GM12872 (cell line): ENCODE results near the gene CDYL2.

Experiments
- TF ChIP-seq, protein P1 (sequence below): IDR thresholded peaks from 3 replicates; pipeline ENCODE4 v1.5.1; 2011; ENCODE audit warnings: low read depth, mild to moderate bottlenecking, low read length, moderate library complexity; ENCODE audit not compliant: insufficient read depth

Gene CDYL2

DNA sequence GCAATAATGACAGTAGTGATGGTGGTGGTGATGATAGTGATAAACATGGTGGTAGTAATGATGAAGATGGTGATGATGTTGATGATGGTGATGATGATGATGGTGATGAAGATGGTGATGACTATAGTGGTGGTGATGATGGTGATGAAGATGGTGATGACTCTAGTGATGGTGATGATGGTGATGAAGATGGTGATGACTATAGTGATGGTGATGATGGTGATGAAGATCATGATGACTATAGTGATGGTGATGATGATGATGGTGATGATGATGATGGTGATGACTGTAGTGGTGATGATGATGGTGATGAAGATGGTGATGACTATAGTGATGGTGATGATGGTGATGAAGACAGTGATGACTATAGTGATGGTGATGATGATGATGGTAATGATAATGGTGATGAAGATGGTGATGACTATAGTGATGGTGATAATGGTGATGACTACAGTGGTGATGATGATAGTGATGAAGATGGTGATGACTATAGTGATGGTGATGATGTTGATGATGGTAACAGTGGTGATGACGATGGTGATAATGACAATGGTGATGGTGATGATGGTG is 228.0 kb downstream of the CDYL2 start:
- TF ChIP-seq, protein P1, sequence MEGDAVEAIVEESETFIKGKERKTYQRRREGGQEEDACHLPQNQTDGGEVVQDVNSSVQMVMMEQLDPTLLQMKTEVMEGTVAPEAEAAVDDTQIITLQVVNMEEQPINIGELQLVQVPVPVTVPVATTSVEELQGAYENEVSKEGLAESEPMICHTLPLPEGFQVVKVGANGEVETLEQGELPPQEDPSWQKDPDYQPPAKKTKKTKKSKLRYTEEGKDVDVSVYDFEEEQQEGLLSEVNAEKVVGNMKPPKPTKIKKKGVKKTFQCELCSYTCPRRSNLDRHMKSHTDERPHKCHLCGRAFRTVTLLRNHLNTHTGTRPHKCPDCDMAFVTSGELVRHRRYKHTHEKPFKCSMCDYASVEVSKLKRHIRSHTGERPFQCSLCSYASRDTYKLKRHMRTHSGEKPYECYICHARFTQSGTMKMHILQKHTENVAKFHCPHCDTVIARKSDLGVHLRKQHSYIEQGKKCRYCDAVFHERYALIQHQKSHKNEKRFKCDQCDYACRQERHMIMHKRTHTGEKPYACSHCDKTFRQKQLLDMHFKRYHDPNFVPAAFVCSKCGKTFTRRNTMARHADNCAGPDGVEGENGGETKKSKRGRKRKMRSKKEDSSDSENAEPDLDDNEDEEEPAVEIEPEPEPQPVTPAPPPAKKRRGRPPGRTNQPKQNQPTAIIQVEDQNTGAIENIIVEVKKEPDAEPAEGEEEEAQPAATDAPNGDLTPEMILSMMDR, result no peak

DNA sequence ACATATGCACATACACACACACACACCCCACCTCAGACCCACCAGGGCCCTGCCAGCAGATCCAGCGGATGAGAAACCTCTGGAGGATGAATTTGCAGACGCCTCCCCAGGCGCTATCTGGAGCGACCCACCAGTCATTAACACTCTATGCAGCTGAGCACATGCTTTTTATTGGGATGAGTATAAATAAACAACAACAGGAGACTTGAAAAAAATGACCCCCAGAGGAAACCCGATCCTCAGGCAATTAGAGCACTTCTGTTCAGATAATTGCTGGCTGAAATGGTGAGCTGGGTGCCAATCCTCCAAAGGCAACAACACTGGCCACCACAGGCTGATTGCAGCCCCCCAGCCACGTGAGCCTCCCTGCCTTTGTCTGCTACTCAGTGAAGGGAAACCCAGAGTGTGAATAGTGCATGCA is 230.7 kb downstream of the CDYL2 start:
- TF ChIP-seq, protein P1, result no peak

DNA sequence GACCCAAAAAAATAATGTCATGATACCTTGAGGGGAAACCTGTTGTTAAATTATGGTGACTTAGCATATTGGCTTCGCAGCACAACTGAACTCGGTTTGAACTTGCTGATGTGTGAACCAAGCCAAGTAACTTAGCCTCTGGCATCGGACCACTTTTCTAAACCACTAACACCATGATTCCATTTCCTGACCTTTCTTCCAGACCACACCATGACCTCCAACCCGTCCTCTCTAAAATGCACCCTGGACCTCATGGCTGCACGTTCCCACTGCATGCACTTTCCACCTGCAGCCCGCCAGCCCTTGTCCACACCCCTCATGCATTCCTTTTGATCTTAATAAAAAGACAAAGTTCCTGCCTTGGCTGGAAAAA is 234.3 kb downstream of the CDYL2 start:
- TF ChIP-seq, protein P1, result no peak

DNA sequence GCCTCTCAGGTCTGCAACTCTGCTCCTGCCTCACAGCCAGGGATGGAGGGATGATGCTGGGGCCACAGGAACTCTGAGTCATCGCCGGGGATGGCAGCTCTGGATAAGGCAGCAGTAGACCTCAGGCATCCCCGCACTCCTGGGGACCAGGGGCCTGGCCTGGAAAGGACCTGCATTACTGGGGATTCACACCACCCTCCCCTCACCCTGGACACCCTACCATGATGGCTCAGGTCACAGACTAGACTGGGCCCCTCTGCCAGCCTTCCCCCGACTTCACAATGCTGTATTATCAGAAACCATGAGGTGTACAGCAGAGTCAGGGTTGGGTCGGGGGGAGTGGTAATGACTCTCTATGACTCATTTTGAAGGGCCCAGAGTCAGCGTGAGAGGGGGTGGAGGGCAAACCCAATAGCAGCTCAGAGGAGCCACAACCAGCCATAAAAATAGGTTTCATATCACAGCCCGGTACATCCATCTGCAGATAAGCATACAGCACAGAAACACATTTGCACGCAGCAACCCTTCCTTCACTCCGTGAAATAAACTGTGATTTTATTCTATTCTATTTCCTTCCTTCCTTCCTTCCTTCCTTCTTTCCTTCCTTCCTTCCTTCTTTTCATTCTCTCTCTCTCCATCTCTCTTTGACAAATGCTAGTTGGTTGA is 234.8 kb downstream of the CDYL2 start:
- TF ChIP-seq, protein P1, result no peak

DNA sequence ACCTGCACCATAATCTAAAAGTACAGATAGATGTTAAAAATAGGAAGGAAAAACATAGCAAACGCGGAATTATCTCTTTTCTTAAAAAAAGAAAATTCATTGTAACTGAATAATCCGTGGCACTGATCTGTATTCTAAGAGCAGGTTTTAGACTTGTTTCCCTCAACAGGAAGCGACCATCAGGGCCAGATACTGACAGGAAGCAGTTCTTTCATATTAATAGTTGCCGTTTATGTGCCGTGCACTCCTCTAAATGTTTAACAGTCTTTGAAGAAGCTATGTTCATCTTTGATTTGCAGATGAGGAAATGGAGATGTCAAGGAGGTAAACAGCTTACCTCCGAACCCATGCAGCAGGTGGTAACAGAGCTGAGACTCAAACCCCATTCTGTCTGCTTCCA is 240.0 kb downstream of the CDYL2 start:
- TF ChIP-seq, protein P1, result no peak

DNA sequence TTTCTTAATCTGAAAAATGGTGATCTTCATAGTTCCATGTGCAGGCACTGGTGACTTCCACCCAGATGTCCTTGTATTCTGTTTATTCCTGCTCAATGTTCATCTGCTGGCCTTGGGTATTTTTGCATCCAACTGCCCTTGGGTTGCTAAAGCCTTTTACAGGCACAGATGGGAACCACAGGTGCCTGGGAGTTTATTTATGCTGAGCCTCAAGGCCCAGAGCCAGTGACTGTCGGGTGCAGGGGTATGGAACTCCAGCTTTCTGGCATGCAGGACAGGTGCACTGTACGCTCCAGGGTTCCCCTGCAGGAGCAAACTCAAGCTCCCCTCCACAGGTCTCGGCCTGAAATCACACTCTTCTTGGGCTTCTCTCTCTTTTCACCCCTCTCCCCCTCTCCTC is 241.3 kb downstream of the CDYL2 start:
- TF ChIP-seq, protein P1, result no peak

DNA sequence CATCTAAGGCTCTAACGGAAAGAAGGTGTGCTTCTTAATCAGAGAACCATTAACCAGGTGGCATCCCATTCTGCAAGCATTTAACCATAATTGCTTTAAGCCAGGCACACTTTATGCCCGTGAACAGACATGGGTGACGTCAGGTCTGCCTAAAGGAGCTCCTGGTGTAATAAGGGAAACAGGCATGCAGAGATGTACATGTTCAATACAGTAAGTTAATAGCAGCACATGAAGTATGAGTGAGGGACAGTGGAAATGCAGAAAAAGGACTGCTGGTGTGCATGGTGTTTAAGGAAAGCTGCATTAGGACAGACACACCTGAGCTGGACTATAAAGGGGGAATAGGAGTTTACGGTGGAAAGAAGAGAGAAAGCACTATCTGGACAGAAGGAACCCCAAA is 245.0 kb downstream of the CDYL2 start:
- TF ChIP-seq, protein P1, result no peak

DNA sequence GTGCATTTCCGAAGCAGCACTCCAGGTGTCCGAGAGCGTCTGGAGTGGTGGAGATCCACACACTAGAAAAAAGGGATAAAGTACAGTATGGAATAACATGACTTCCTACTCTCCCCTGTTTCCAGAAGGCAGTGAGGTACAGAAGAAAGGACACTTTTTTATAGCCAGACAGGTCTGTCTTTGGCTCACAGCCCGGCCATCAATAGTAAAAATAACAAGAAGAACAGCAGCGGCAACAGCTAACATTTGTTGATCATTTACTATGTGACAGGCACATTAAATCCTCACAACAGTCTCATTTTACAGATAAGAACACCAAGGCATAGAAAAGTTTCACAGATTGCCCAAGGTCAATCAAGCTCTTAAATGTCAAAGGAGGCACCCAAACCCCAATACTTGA is 247.4 kb downstream of the CDYL2 start:
- TF ChIP-seq, protein P1, result no peak
